Measurements from ENCODE around the gene DTNB.

The DTNB gene

GRCh38 chr2:25499157-25499556, 174.2 kb downstream of the DTNB start:
- H3K4me3 ChIP-seq (ENCODE audit: low read depth, low read length) = no peak overlapping the region
- no peak for DNase-seq (ENCODE audit: low read depth)
- TF ChIP-seq CTCF (conservative IDR thresholded peaks at IDR 0.05; ENCODE audit: low read depth, low read length) = no peak

GRCh38 chr2:25497918-25498407, 175.4 kb downstream of the DTNB start:
- H3K4me3 ChIP-seq (ENCODE audit: low read depth, low read length) = no peak overlapping the region
- DNase-seq (ENCODE audit: low read depth) = no peak
- TF ChIP-seq CTCF (conservative IDR thresholded peaks at IDR 0.05; ENCODE audit: low read depth, low read length) = no peak

- TF ChIP-seq CTCF (conservative IDR thresholded peaks at IDR 0.05; ENCODE audit: low read depth, low read length) = no peak
- no peak overlapping the region for H3K4me3 ChIP-seq (ENCODE audit: low read depth, low read length)
- DNase-seq (ENCODE audit: low read depth) = no peak
These were observed 176.0 kb downstream of the DTNB start for GRCh38 chr2:25497229-25497917.

GRCh38 chr2:25494616-25495015, 178.8 kb downstream of the DTNB start:
- DNase-seq (ENCODE audit: low read depth) = peak; percentile 58
- no peak overlapping the region for H3K4me3 ChIP-seq (ENCODE audit: low read depth, low read length)
- no peak for TF ChIP-seq CTCF (conservative IDR thresholded peaks at IDR 0.05; ENCODE audit: low read depth, low read length)

- no peak for TF ChIP-seq CTCF (conservative IDR thresholded peaks at IDR 0.05; ENCODE audit: low read depth, low read length)
- no peak for DNase-seq (ENCODE audit: low read depth)
- no peak overlapping the region for H3K4me3 ChIP-seq (ENCODE audit: low read depth, low read length)
These were observed 180.2 kb downstream of the DTNB start for GRCh38 chr2:25493207-25493606.

- DNase-seq (ENCODE audit: low read depth) = no peak
- no peak for TF ChIP-seq CTCF (conservative IDR thresholded peaks at IDR 0.05; ENCODE audit: low read depth, low read length)
- H3K4me3 ChIP-seq (ENCODE audit: low read depth, low read length) = no peak overlapping the region
These were observed 180.7 kb downstream of the DTNB start for GRCh38 chr2:25492726-25493125.

GRCh38 chr2:25491966-25492532, 181.3 kb downstream of the DTNB start:
- peak; percentile 58 for DNase-seq (ENCODE audit: low read depth)
- no peak overlapping the region for H3K4me3 ChIP-seq (ENCODE audit: low read depth, low read length)
- no peak for TF ChIP-seq CTCF (conservative IDR thresholded peaks at IDR 0.05; ENCODE audit: low read depth, low read length)

All from choroid plexus epithelial cell (primary cell).